Measurements from ENCODE around the gene PFDN6. TPM values are rescaled to one million over a fixed set of nuclear protein-coding genes. Genes with fewer than 3 reads are reported as not detected.

PFDN6 gene
- total RNA-seq, 1 donor from 2014 or later, result 39.9 TPM

- no peaks in the 10 kb centered on the region for H3K27me3 Mint-ChIP-seq (ENCODE audit: low read depth)
- H3K9me3 Mint-ChIP-seq, result no peaks in the 10 kb centered on the region
- peak overlapping the region; percentile 99 for H3K27ac Mint-ChIP-seq
- no peak for TF ChIP-seq CTCF (IDR thresholded peaks at IDR 0.05; ENCODE audit: unreplicated experiment)
- peaks cover 29% of the 10 kb centered on the region for H3K4me1 Mint-ChIP-seq
- H3K4me3 Mint-ChIP-seq, result peak overlapping the region; percentile 99
- H3K36me3 Mint-ChIP-seq, result peaks cover 12% of the 10 kb centered on the region
- no peak for DNase-seq (ENCODE audit: low spot score in 2 of 2, unreplicated experiment in 2 of 2)
Observed at GRCh38 chr6:33288141-33288920, 1.1 kb upstream of the PFDN6 start.

- no peaks in the 10 kb centered on the region for H3K27me3 Mint-ChIP-seq (ENCODE audit: low read depth)
- TF ChIP-seq CTCF (IDR thresholded peaks at IDR 0.05; ENCODE audit: unreplicated experiment), result no peak
- H3K4me1 Mint-ChIP-seq, result peaks cover 29% of the 10 kb centered on the region
- H3K36me3 Mint-ChIP-seq, result peaks cover 10% of the 10 kb centered on the region
- peak overlapping the region; percentile 99 for H3K4me3 Mint-ChIP-seq
- no peaks in the 10 kb centered on the region for H3K9me3 Mint-ChIP-seq
- H3K27ac Mint-ChIP-seq, result peak overlapping the region; percentile 99
- no peak for DNase-seq (ENCODE audit: low spot score in 2 of 2, unreplicated experiment in 2 of 2)
Observed at GRCh38 chr6:33289784-33290315, 449 bp downstream of the PFDN6 start.

- Mint-ChIP-seq H3K9me3 (no peaks in the 10 kb centered on the region), H3K36me3 (peaks cover 10% of the 10 kb centered on the region), H3K4me1 (peaks cover 29% of the 10 kb centered on the region), H3K27me3 (ENCODE audit: low read depth) (no peaks in the 10 kb centered on the region), H3K27ac (peak overlapping the region; percentile 99), H3K4me3 (peak overlapping the region; percentile 99)
- TF ChIP-seq CTCF (IDR thresholded peaks at IDR 0.05; ENCODE audit: unreplicated experiment), result no peak
- no peak for DNase-seq (ENCODE audit: low spot score in 2 of 2, unreplicated experiment in 2 of 2)
Observed at GRCh38 chr6:33290459-33290858, 1.1 kb downstream of the PFDN6 start.

- Mint-ChIP-seq H3K4me1 (peaks cover 34% of the 10 kb centered on the region), H3K36me3 (peaks cover 1% of the 10 kb centered on the region), H3K27ac (no peak overlapping the region), H3K27me3 (ENCODE audit: low read depth) (no peaks in the 10 kb centered on the region), H3K9me3 (no peaks in the 10 kb centered on the region), H3K4me3 (no peak overlapping the region)
- no peak for DNase-seq (ENCODE audit: low spot score in 2 of 2, unreplicated experiment in 2 of 2)
- TF ChIP-seq CTCF (IDR thresholded peaks at IDR 0.05; ENCODE audit: unreplicated experiment), result no peak
Observed at GRCh38 chr6:33292996-33293682, 3.7 kb downstream of the PFDN6 start.

GRCh38 chr6:33294086-33294823 lies 4.9 kb downstream of the PFDN6 start:
- Mint-ChIP-seq H3K27ac (peak overlapping the region; percentile 37), H3K27me3 (ENCODE audit: low read depth) (no peaks in the 10 kb centered on the region), H3K36me3 (no peaks in the 10 kb centered on the region), H3K9me3 (no peaks in the 10 kb centered on the region), H3K4me3 (no peak overlapping the region), H3K4me1 (peaks cover 28% of the 10 kb centered on the region)
- TF ChIP-seq CTCF (IDR thresholded peaks at IDR 0.05; ENCODE audit: unreplicated experiment), result no peak
- no peak for DNase-seq (ENCODE audit: low spot score in 2 of 2, unreplicated experiment in 2 of 2)
